Measurements from ENCODE around the gene RPL10L. TPM values are rescaled to one million over a fixed set of nuclear protein-coding genes. Genes with fewer than 3 reads are reported as not detected.

RPL10L gene
- total RNA-seq, 1 experiment from 2014 or later, result not detected

DNA sequence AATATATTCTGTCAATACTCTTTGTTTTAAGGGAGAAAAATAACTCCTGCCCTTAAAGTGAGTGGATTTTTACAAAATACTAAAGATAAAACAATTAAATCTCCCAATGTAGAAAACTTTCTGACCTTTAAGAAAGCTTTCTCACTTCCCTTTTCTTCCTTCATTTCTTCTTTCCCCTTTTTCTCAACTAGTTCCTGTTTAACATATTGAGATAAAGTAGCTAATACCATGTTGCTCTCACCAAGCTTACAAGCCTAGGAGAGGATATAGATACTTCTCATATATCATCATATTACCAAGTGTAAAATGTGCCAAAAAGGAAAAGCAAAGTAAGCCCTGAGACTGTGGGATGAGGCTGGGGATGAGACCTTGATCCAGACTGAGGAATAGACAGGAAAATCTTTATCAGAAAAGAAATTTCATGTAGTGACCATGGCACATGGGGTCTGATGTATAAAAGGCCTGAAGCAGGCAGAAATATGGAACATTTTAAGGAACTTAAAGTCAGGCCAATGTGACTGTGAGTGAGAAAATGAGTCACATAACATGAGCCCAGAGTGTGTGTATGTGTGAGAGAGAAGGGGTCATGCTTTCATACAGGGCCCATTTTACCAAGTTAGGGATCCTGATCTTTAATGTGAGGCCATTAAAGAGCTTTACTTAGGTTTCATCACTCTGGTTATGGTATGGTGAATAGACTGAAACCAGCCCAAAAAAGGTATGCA lies 1.6 kb upstream of the RPL10L start:
- Mint-ChIP-seq H3K9me3 (peaks cover 17% of the 10 kb centered on the region), H3K27me3 (ENCODE audit: low read depth) (no peaks in the 10 kb centered on the region; the same call in 1 of the 2 replicates), H3K4me1 (no peaks in the 10 kb centered on the region), H3K27ac (no peak overlapping the region), H3K36me3 (peaks cover 8% of the 10 kb centered on the region; the same call in 1 of the 2 replicates), H3K4me3 (no peak overlapping the region)
- ATAC-seq (no peak), DNase-seq (ENCODE audit: low spot score) (no peak)
- ChIA-PET CTCF (interaction anchor here (2.7 kb wide), 1 partner anchor 8 kb away, joined by 12 read pairs; no protein-coding TSS in a partner anchor), POLR2A (no interaction called here)
- TF ChIP-seq IRF2 (CRISPR knock-in tag; IDR thresholded peaks at IDR 0.05; ENCODE audit: borderline replicate concordance, low read depth), result no peak
- TF ChIP-seq, protein P1, sequence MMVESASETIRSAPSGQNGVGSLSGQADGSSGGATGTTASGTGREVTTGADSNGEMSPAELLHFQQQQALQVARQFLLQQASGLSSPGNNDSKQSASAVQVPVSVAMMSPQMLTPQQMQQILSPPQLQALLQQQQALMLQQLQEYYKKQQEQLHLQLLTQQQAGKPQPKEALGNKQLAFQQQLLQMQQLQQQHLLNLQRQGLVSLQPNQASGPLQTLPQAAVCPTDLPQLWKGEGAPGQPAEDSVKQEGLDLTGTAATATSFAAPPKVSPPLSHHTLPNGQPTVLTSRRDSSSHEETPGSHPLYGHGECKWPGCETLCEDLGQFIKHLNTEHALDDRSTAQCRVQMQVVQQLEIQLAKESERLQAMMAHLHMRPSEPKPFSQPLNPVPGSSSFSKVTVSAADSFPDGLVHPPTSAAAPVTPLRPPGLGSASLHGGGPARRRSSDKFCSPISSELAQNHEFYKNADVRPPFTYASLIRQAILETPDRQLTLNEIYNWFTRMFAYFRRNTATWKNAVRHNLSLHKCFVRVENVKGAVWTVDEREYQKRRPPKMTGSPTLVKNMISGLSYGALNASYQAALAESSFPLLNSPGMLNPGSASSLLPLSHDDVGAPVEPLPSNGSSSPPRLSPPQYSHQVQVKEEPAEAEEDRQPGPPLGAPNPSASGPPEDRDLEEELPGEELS (CRISPR knock-in tag; IDR thresholded peaks at IDR 0.05), result no peak
- TF ChIP-seq, protein P2, sequence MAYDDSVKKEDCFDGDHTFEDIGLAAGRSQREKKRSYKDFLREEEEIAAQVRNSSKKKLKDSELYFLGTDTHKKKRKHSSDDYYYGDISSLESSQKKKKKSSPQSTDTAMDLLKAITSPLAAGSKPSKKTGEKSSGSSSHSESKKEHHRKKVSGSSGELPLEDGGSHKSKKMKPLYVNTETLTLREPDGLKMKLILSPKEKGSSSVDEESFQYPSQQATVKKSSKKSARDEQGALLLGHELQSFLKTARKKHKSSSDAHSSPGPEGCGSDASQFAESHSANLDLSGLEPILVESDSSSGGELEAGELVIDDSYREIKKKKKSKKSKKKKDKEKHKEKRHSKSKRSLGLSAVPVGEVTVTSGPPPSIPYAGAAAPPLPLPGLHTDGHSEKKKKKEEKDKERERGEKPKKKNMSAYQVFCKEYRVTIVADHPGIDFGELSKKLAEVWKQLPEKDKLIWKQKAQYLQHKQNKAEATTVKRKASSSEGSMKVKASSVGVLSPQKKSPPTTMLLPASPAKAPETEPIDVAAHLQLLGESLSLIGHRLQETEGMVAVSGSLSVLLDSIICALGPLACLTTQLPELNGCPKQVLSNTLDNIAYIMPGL (CRISPR knock-in tag; IDR thresholded peaks at IDR 0.05), result no peak
- TF ChIP-seq, protein P3, sequence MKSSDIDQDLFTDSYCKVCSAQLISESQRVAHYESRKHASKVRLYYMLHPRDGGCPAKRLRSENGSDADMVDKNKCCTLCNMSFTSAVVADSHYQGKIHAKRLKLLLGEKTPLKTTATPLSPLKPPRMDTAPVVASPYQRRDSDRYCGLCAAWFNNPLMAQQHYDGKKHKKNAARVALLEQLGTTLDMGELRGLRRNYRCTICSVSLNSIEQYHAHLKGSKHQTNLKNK (CRISPR knock-in tag; IDR thresholded peaks at IDR 0.05), result no peak
- TF ChIP-seq, protein P4, sequence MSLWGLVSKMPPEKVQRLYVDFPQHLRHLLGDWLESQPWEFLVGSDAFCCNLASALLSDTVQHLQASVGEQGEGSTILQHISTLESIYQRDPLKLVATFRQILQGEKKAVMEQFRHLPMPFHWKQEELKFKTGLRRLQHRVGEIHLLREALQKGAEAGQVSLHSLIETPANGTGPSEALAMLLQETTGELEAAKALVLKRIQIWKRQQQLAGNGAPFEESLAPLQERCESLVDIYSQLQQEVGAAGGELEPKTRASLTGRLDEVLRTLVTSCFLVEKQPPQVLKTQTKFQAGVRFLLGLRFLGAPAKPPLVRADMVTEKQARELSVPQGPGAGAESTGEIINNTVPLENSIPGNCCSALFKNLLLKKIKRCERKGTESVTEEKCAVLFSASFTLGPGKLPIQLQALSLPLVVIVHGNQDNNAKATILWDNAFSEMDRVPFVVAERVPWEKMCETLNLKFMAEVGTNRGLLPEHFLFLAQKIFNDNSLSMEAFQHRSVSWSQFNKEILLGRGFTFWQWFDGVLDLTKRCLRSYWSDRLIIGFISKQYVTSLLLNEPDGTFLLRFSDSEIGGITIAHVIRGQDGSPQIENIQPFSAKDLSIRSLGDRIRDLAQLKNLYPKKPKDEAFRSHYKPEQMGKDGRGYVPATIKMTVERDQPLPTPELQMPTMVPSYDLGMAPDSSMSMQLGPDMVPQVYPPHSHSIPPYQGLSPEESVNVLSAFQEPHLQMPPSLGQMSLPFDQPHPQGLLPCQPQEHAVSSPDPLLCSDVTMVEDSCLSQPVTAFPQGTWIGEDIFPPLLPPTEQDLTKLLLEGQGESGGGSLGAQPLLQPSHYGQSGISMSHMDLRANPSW (CRISPR knock-in tag; conservative IDR thresholded peaks at IDR 0.05; ENCODE audit: low read depth), result no peak
- TF ChIP-seq, protein P5, sequence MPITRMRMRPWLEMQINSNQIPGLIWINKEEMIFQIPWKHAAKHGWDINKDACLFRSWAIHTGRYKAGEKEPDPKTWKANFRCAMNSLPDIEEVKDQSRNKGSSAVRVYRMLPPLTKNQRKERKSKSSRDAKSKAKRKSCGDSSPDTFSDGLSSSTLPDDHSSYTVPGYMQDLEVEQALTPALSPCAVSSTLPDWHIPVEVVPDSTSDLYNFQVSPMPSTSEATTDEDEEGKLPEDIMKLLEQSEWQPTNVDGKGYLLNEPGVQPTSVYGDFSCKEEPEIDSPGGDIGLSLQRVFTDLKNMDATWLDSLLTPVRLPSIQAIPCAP (CRISPR knock-in tag; IDR thresholded peaks at IDR 0.05), result no peak
- no peak for TF ChIP-seq ZBTB21 (CRISPR knock-in tag; IDR thresholded peaks at IDR 0.05; ENCODE audit: borderline replicate concordance)
- TF ChIP-seq, protein P6, sequence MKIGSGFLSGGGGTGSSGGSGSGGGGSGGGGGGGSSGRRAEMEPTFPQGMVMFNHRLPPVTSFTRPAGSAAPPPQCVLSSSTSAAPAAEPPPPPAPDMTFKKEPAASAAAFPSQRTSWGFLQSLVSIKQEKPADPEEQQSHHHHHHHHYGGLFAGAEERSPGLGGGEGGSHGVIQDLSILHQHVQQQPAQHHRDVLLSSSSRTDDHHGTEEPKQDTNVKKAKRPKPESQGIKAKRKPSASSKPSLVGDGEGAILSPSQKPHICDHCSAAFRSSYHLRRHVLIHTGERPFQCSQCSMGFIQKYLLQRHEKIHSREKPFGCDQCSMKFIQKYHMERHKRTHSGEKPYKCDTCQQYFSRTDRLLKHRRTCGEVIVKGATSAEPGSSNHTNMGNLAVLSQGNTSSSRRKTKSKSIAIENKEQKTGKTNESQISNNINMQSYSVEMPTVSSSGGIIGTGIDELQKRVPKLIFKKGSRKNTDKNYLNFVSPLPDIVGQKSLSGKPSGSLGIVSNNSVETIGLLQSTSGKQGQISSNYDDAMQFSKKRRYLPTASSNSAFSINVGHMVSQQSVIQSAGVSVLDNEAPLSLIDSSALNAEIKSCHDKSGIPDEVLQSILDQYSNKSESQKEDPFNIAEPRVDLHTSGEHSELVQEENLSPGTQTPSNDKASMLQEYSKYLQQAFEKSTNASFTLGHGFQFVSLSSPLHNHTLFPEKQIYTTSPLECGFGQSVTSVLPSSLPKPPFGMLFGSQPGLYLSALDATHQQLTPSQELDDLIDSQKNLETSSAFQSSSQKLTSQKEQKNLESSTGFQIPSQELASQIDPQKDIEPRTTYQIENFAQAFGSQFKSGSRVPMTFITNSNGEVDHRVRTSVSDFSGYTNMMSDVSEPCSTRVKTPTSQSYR (CRISPR knock-in tag; IDR thresholded peaks at IDR 0.05), result no peak
- no peak for TF ChIP-seq ZNF121 (CRISPR knock-in tag; IDR thresholded peaks at IDR 0.05)
- TF ChIP-seq ZNF219 (CRISPR knock-in tag; IDR thresholded peaks at IDR 0.05; ENCODE audit: borderline replicate concordance), result no peak

DNA sequence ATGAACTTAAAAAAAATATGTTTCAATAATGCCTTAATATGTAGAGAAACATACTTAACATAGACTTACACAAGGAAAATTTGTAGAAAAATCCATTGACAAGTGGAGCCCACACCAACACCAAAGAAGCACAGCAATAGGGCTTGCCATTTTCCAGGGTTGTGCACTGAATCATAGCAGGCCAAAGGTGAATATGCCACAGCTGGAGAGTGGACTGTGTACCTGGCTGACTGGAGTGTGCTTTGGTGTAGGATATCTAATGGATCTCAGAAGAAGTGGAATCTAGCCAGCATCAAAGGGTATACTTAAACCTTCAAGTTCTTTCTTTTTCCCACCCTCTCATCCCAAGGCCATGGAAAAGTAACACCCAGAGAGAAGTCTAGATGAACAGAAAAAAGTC lies 4.8 kb downstream of the RPL10L start:
- ChIA-PET CTCF (no interaction called here), POLR2A (no interaction called here)
- H3K9me3 Mint-ChIP-seq, result peaks cover 12% of the 10 kb centered on the region
- ATAC-seq (no peak), DNase-seq (ENCODE audit: low spot score) (no peak)
- TF ChIP-seq JAZF1 (CRISPR knock-in tag; IDR thresholded peaks at IDR 0.05), result no peak
- no peak for TF ChIP-seq ZNF396 (CRISPR knock-in tag; IDR thresholded peaks at IDR 0.05; ENCODE audit: borderline replicate concordance)
- TF ChIP-seq, protein P7, sequence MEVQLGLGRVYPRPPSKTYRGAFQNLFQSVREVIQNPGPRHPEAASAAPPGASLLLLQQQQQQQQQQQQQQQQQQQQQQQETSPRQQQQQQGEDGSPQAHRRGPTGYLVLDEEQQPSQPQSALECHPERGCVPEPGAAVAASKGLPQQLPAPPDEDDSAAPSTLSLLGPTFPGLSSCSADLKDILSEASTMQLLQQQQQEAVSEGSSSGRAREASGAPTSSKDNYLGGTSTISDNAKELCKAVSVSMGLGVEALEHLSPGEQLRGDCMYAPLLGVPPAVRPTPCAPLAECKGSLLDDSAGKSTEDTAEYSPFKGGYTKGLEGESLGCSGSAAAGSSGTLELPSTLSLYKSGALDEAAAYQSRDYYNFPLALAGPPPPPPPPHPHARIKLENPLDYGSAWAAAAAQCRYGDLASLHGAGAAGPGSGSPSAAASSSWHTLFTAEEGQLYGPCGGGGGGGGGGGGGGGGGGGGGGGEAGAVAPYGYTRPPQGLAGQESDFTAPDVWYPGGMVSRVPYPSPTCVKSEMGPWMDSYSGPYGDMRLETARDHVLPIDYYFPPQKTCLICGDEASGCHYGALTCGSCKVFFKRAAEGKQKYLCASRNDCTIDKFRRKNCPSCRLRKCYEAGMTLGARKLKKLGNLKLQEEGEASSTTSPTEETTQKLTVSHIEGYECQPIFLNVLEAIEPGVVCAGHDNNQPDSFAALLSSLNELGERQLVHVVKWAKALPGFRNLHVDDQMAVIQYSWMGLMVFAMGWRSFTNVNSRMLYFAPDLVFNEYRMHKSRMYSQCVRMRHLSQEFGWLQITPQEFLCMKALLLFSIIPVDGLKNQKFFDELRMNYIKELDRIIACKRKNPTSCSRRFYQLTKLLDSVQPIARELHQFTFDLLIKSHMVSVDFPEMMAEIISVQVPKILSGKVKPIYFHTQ (CRISPR knock-in tag; IDR thresholded peaks at IDR 0.05), result no peak
- TF ChIP-seq ZNF121 (CRISPR knock-in tag; IDR thresholded peaks at IDR 0.05), result no peak
- no peak for TF ChIP-seq ZNF671 (CRISPR knock-in tag; IDR thresholded peaks at IDR 0.05)
- TF ChIP-seq, protein P8, sequence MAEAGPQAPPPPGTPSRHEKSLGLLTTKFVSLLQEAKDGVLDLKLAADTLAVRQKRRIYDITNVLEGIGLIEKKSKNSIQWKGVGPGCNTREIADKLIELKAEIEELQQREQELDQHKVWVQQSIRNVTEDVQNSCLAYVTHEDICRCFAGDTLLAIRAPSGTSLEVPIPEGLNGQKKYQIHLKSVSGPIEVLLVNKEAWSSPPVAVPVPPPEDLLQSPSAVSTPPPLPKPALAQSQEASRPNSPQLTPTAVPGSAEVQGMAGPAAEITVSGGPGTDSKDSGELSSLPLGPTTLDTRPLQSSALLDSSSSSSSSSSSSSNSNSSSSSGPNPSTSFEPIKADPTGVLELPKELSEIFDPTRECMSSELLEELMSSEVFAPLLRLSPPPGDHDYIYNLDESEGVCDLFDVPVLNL (CRISPR knock-in tag; IDR thresholded peaks at IDR 0.05; ENCODE audit: borderline replicate concordance, low read depth), result no peak
- no peak overlapping the region for H3K27ac Mint-ChIP-seq
- no peaks in the 10 kb centered on the region; the same call in 1 of the 2 replicates for H3K36me3 Mint-ChIP-seq
- no peaks in the 10 kb centered on the region for H3K27me3 Mint-ChIP-seq (ENCODE audit: low read depth)
- H3K4me3 Mint-ChIP-seq, result no peak overlapping the region
- no peaks in the 10 kb centered on the region for H3K4me1 Mint-ChIP-seq

Measured in WTC11 (cell line).